Hepatocyte (in vitro differentiated cells): ENCODE results near the gene KCNK3. TPM values are rescaled to one million over a fixed set of nuclear protein-coding genes. Genes with fewer than 3 reads are reported as not detected.

Experiments
- DNase-seq: peaks from one replicate; pipeline ENCODE4 v3.0.0-alpha.2; 2016; ENCODE audit warnings: low spot score
- H2AFZ ChIP-seq: fragments of 200-600 bp; sonication (generic); 2 replicates; pipeline ENCODE4 v1.6.0; 2016; ENCODE audit warnings: antibody characterized with exemption, mild to moderate bottlenecking
- H3K27ac ChIP-seq: fragments of 200-600 bp; sonication (generic); 2 replicates; pipeline ENCODE4 v1.5.1; 2016; ENCODE audit warnings: mild to moderate bottlenecking
- H3K27me3 ChIP-seq: fragments of 200-600 bp; sonication (generic); 2 replicates; pipeline ENCODE4 v1.6.1; 2016
- H3K36me3 ChIP-seq: fragments of 200-600 bp; sonication (generic); replicated peaks from 2 replicates; pipeline ENCODE4 v1.5.1; 2016; ENCODE audit warnings: low read depth; ENCODE audit not compliant: insufficient read depth
- H3K4me1 ChIP-seq: fragments of 200-600 bp; sonication (generic); 2 replicates; pipeline ENCODE4 v1.5.1; 2016; ENCODE audit warnings: mild to moderate bottlenecking, moderate library complexity; ENCODE audit not compliant: insufficient read depth
- H3K4me2 ChIP-seq: fragments of 200-600 bp; sonication (generic); 2 replicates; pipeline ENCODE4 v1.6.0; 2016
- H3K4me3 ChIP-seq: fragments of 200-600 bp; sonication (generic); 2 replicates; pipeline ENCODE4 v1.5.1; 2016; ENCODE audit warnings: mild to moderate bottlenecking
- H3K79me2 ChIP-seq: fragments of 200-600 bp; sonication (generic); 2 replicates; pipeline ENCODE4 v1.6.0; 2017; ENCODE audit warnings: mild to moderate bottlenecking
- H3K9me2 ChIP-seq: fragments of 200-600 bp; sonication (generic); replicated peaks from 2 replicates; pipeline ENCODE4 v1.6.0; 2017; ENCODE audit warnings: mild to moderate bottlenecking; ENCODE audit not compliant: insufficient read depth
- H3K9me3 ChIP-seq: fragments of 200-600 bp; sonication (generic); 2 replicates; pipeline ENCODE4 v1.5.1; 2016; ENCODE audit warnings: low read depth, mild to moderate bottlenecking
- H4K20me1 ChIP-seq: fragments of 200-600 bp; sonication (generic); 2 replicates; pipeline ENCODE4 v1.6.0; 2016; ENCODE audit warnings: mild to moderate bottlenecking; ENCODE audit not compliant: insufficient read depth, poor library complexity, severe bottlenecking
- CTCF ChIP-seq: fragments of 200-600 bp; sonication (generic); IDR thresholded peaks from 2 replicates; pipeline ENCODE4 v1.5.1; 2016; ENCODE audit warnings: antibody characterized with exemption, mild to moderate bottlenecking; ENCODE audit not compliant: poor library complexity
- EZH2 ChIP-seq: fragments of 200-600 bp; sonication (generic); IDR thresholded peaks from 2 replicates; pipeline ENCODE4 v1.6.1; 2016; ENCODE audit warnings: antibody characterized with exemption, mild to moderate bottlenecking, borderline replicate concordance
- EZH2phosphoT487 ChIP-seq: fragments of 200-600 bp; sonication (generic); IDR thresholded peaks from one replicate; pipeline ENCODE4 v1.6.1; 2018; ENCODE audit warnings: antibody characterized with exemption, mild to moderate bottlenecking, low read depth, moderate library complexity; ENCODE audit not compliant: unreplicated experiment, severe bottlenecking
- WGBS: methylation state at CpG from one replicate; pipeline ENCODE4 v1.1.6; 2016; ENCODE audit warnings: low lambda C conversion rate; ENCODE audit errors: missing lambda C conversion rate; 5-methylcytosine and 5-hydroxymethylcytosine counted together
- polyA plus RNA-seq: library from polyadenylated mRNA; unstranded; fragments of >200 nt; fragmentation: Nextera tagmentation; extraction: Ambion mirVana; gene quantifications from 2 replicates; pipeline ENCODE4 v1.2.1, GENCODE V29; 2016
- total RNA-seq: library from RNA; depleted of rRNA; stranded (reverse); fragments of >200 nt; gene quantifications from 2 replicates; pipeline ENCODE4 v1.2.3, GENCODE V29; 2014

Gene KCNK3
- total and polyA plus RNA-seq, 2 experiments from 2014 or later: 8.2 to 9.4 TPM

GRCh38 chr2:26668041-26668440 is 24.5 kb upstream of the KCNK3 start:
- H3K36me3 ChIP-seq: no peaks in the 10 kb centered on the region
- no peak for DNase-seq
- no peaks in the 10 kb centered on the region for H3K9me3 ChIP-seq
- H3K79me2 ChIP-seq: no peaks in the 10 kb centered on the region
- no peaks in the 10 kb centered on the region for H4K20me1 ChIP-seq
- H3K4me2 ChIP-seq: no peak overlapping the region
- no peak overlapping the region for H2AFZ ChIP-seq
- H3K27me3 ChIP-seq: no peaks in the 10 kb centered on the region
- peaks cover 10% of the 10 kb centered on the region for H3K4me1 ChIP-seq
- WGBS: 87% methylated on average over 4 of the region's 4 CpGs
- H3K9me2 ChIP-seq: no peaks in the 10 kb centered on the region
- peak overlapping the region; percentile 40 for H3K27ac ChIP-seq
- TF ChIP-seq EZH2: no peak
- no peak for TF ChIP-seq EZH2phosphoT487
- no peak for TF ChIP-seq CTCF
- H3K4me3 ChIP-seq: no peak overlapping the region

GRCh38 chr2:26668856-26669750 is 23.4 kb upstream of the KCNK3 start:
- H3K9me2 ChIP-seq: no peaks in the 10 kb centered on the region
- DNase-seq: no peak
- TF ChIP-seq CTCF: no peak
- TF ChIP-seq EZH2phosphoT487: no peak
- no peak for TF ChIP-seq EZH2
- H3K4me3 ChIP-seq: no peak overlapping the region
- H3K27ac ChIP-seq: peak overlapping the region; percentile 46
- 69% methylated on average over 8 of the region's 8 CpGs for whole genome bisulfite sequencing
- no peaks in the 10 kb centered on the region for H4K20me1 ChIP-seq
- no peak overlapping the region for H3K4me2 ChIP-seq
- no peaks in the 10 kb centered on the region for H3K27me3 ChIP-seq
- H2AFZ ChIP-seq: no peak overlapping the region
- H3K36me3 ChIP-seq: no peaks in the 10 kb centered on the region
- peaks cover 10% of the 10 kb centered on the region for H3K4me1 ChIP-seq
- no peaks in the 10 kb centered on the region for H3K79me2 ChIP-seq
- no peaks in the 10 kb centered on the region for H3K9me3 ChIP-seq

GRCh38 chr2:26670171-26670570 is 22.4 kb upstream of the KCNK3 start:
- Histone ChIP-seq H3K27me3 (no peaks in the 10 kb centered on the region), H3K4me3 (no peak overlapping the region), H3K79me2 (no peaks in the 10 kb centered on the region), H3K9me3 (no peaks in the 10 kb centered on the region), H4K20me1 (no peaks in the 10 kb centered on the region), H3K9me2 (no peaks in the 10 kb centered on the region), H3K4me2 (no peak overlapping the region), H3K27ac (peak overlapping the region; percentile 46), H2AFZ (no peak overlapping the region), H3K36me3 (no peaks in the 10 kb centered on the region), H3K4me1 (peaks cover 10% of the 10 kb centered on the region)
- DNase-seq: peak; percentile 36
- TF ChIP-seq CTCF: no peak
- no peak for TF ChIP-seq EZH2
- no peak for TF ChIP-seq EZH2phosphoT487
- 54% methylated on average over 3 of the region's 3 CpGs for WGBS
